Naive thymus-derived CD8-positive, alpha-beta T cell (primary cell): ENCODE results near the gene STX12. TPM values are rescaled to one million over a fixed set of nuclear protein-coding genes. Genes with fewer than 3 reads are reported as not detected.
"Not testable (repeated sequence)": the region's sequence is repeated elsewhere in the genome, so short reads cannot be mapped to it uniquely, and the experiment has no call there.

Experiments
- ATAC-seq, 2 donors: fragments of 150-1000 bp; cut with Tn5 transposase in 1 of 2; sonication (Bioruptor Pico), chemical (Tn5 transposase) in 1 of 2; 1 replicate in 1 of 2; 2 replicates in 1 of 2; pipeline ENCODE4 v1.10.0; 2021; ENCODE audit warnings: mild to moderate bottlenecking in 2 of 2, moderate library complexity in 2 of 2
- POLR2A ChIA-PET: fragments of 350-600 bp; sonication (Branson Sonifier 250); formaldehyde crosslinking; loops from one replicate; lab custom pipeline; 2021; ENCODE audit warnings: antibody characterized with exemption; lab: Charles Lee
- DNase-seq, 10 donors: peaks; one replicate each; pipeline versions ENCODE4 v3.0.0 to v3.0.0-alpha.2; 2020 to 2022
- H3K27ac Mint-ChIP-seq, 10 donors: one replicate each; pipeline ENCODE4 v1.8.0; 2020 to 2022; ENCODE audit warnings: mild to moderate bottlenecking in 10 of 10, mixed read lengths in 10 of 10, moderate library complexity in 4 of 10, inconsistent platforms in 1 of 10
- H3K27me3 Mint-ChIP-seq, 5 donors: one replicate each; pipeline ENCODE4 v1.8.0; 2021 to 2022; ENCODE audit warnings: mixed read lengths in 5 of 5
- H3K36me3 Mint-ChIP-seq, 3 donors: one replicate each; pipeline ENCODE4 v1.8.0; 2020 to 2022; ENCODE audit warnings: mixed read lengths in 3 of 3, mild to moderate bottlenecking in 2 of 3, inconsistent platforms in 1 of 3
- H3K4me1 Mint-ChIP-seq, 4 donors: one replicate each; pipeline ENCODE4 v1.8.0; 2021 to 2022; ENCODE audit warnings: mixed read lengths in 4 of 4
- H3K4me3 Mint-ChIP-seq, 10 donors: one replicate each; pipeline ENCODE4 v1.8.0; 2020 to 2022; ENCODE audit warnings: mild to moderate bottlenecking in 10 of 10, mixed read lengths in 10 of 10, moderate library complexity in 6 of 10, inconsistent platforms in 1 of 10
- H3K9me3 Mint-ChIP-seq, 9 donors: one replicate each; pipeline ENCODE4 v1.8.0; 2020 to 2022; ENCODE audit warnings: mixed read lengths in 9 of 9, mild to moderate bottlenecking in 3 of 9, inconsistent platforms in 1 of 9, moderate library complexity in 1 of 9
- polyA plus RNA-seq, 3 donors: library from polyadenylated mRNA; unstranded; fragments of 300-500 nt; fragmentation: Illumina TruSeq; gene quantifications; one replicate each; pipeline ENCODE4 v1.2.3, GENCODE V29; 2021
- total RNA-seq, 8 experiments: library from RNA in 2 of 8; stranded (reverse) in 2 of 8; gene quantifications; one replicate each; pipeline ENCODE4 v1.2.3 and lab custom pipeline; 2021 to 2026

STX12 gene
- total and polyA plus RNA-seq, 5 experiments from 2014 or later: 9.2 to 26.5 (median 12.3) TPM

GRCh38 chr1:27862671-27863537 is 89.9 kb downstream of the STX12 start:
- no peaks in the 10 kb centered on the region for H3K9me3 Mint-ChIP-seq
- H3K27me3 Mint-ChIP-seq: no peaks in the 10 kb centered on the region
- POLR2A ChIA-PET: interaction anchor here (0.8 to 2.0 kb wide), 4 partner anchors 10 to 27 kb away, joined by 3 to 7 read pairs (median 4); partner anchors contain the start of gene THEMIS2
- no peak for ATAC-seq
- peak overlapping the region in 9 of 10 donors; percentile 1 to 76 (median 36) for H3K27ac Mint-ChIP-seq
- peaks cover 27 to 66% (median 35%) of the 10 kb centered on the region in 4 donors for H3K4me1 Mint-ChIP-seq
- no peaks in the 10 kb centered on the region for H3K36me3 Mint-ChIP-seq
- DNase-seq: no peak
- H3K4me3 Mint-ChIP-seq: peak overlapping the region in 3 of 10 donors; percentile 3 to 20 (median 8)

GRCh38 chr1:27863538-27863915 is 90.5 kb downstream of the STX12 start:
- H3K27ac Mint-ChIP-seq: peak overlapping the region in 5 of 10 donors; percentile 29 to 76 (median 40)
- no peaks in the 10 kb centered on the region for H3K9me3 Mint-ChIP-seq
- POLR2A ChIA-PET: interaction anchor here (0.8 to 2.0 kb wide), 5 partner anchors 10 to 57 kb away, joined by 3 to 7 read pairs (median 4); partner anchors contain the start of gene THEMIS2
- DNase-seq (no peak), ATAC-seq (no peak)
- H3K4me3 Mint-ChIP-seq: no peak overlapping the region
- peaks cover 24 to 65% (median 35%) of the 10 kb centered on the region in 4 donors for H3K4me1 Mint-ChIP-seq
- no peaks in the 10 kb centered on the region for H3K27me3 Mint-ChIP-seq
- no peaks in the 10 kb centered on the region for H3K36me3 Mint-ChIP-seq

- H3K4me1 Mint-ChIP-seq: peaks cover 26 to 66% (median 38%) of the 10 kb centered on the region in 4 donors
- peak overlapping the region in 9 of 10 donors; percentile 36 to 93 (median 78) for H3K27ac Mint-ChIP-seq
- POLR2A ChIA-PET: interaction anchor here (0.7 to 2.0 kb wide), 5 partner anchors 9 to 71 kb away, joined by 3 to 7 read pairs (median 4); partner anchors contain the start of genes SMPDL3B and THEMIS2
- no peaks in the 10 kb centered on the region for H3K36me3 Mint-ChIP-seq
- H3K4me3 Mint-ChIP-seq: peak overlapping the region in 7 of 10 donors; percentile 45 to 80 (median 64)
- H3K27me3 Mint-ChIP-seq: no peaks in the 10 kb centered on the region
- ATAC-seq (peak in 1 of 2 donors; percentile 31), DNase-seq (no peak)
- H3K9me3 Mint-ChIP-seq: no peaks in the 10 kb centered on the region
These were observed 91.4 kb downstream of the STX12 start for GRCh38 chr1:27864264-27864895.

GRCh38 chr1:27865821-27866220 is 92.8 kb downstream of the STX12 start:
- POLR2A ChIA-PET: interaction anchor here (0.6 to 0.7 kb wide), 2 partner anchors 9 to 93 kb away, joined by 3 read pairs; no protein-coding TSS in a partner anchor
- H3K9me3 Mint-ChIP-seq: no peaks in the 10 kb centered on the region
- DNase-seq: no peak
- no peaks in the 10 kb centered on the region for H3K36me3 Mint-ChIP-seq
- peak overlapping the region in 1 of 10 donors; percentile 9 for H3K4me3 Mint-ChIP-seq
- H3K27ac Mint-ChIP-seq: peak overlapping the region in 5 of 10 donors; percentile 12 to 97 (median 48)
- H3K27me3 Mint-ChIP-seq: no peaks in the 10 kb centered on the region
- no peak for ATAC-seq
- H3K4me1 Mint-ChIP-seq: peaks cover 28 to 70% (median 44%) of the 10 kb centered on the region in 4 donors

GRCh38 chr1:27868556-27868931 is 95.5 kb downstream of the STX12 start:
- Mint-ChIP-seq H3K9me3 (no peaks in the 10 kb centered on the region), H3K27ac (peak overlapping the region; percentile 95 to 99 (median 97)), H3K4me1 (peaks cover 21 to 66% (median 47%) of the 10 kb centered on the region in 4 donors), H3K4me3 (peak overlapping the region; percentile 69 to 87 (median 82)), H3K27me3 (no peaks in the 10 kb centered on the region), H3K36me3 (no peaks in the 10 kb centered on the region)
- ATAC-seq (no peak), DNase-seq (no peak)
- POLR2A ChIA-PET: interaction anchor here (1.0 to 3.2 kb wide), 4 partner anchors 17 to 90 kb away, joined by 3 to 17 read pairs (median 4); partner anchors contain the start of gene XKR8

- DNase-seq: peak in 9 of 10 donors; percentile 41 to 86 (median 67)
- Mint-ChIP-seq H3K27me3 (no peaks in the 10 kb centered on the region), H3K4me3 (peak overlapping the region; percentile 69 to 87 (median 82)), H3K9me3 (no peaks in the 10 kb centered on the region), H3K36me3 (no peaks in the 10 kb centered on the region), H3K4me1 (peaks cover 22 to 65% (median 46%) of the 10 kb centered on the region in 4 donors), H3K27ac (peak overlapping the region; percentile 95 to 99 (median 97))
- peak; percentile 71 to 82 for ATAC-seq
- POLR2A ChIA-PET: interaction anchor here (0.5 to 3.2 kb wide), 7 partner anchors 10 to 367 kb away, joined by 3 to 17 read pairs (median 5); partner anchors contain the start of genes ATP5IF1 and XKR8
These were observed 96.1 kb downstream of the STX12 start for GRCh38 chr1:27868932-27869718.

- H3K27ac Mint-ChIP-seq: peak overlapping the region; percentile 95 to 99 (median 97)
These were observed 96.7 kb downstream of the STX12 start for GRCh38 chr1:27869719-27870085.

GRCh38 chr1:27871076-27871475 is 98.1 kb downstream of the STX12 start:
- Mint-ChIP-seq H3K4me1 (peaks cover 23 to 67% (median 47%) of the 10 kb centered on the region in 4 donors), H3K27ac (peak overlapping the region in 4 of 10 donors; percentile 48 to 93 (median 57)), H3K4me3 (peak overlapping the region; percentile 4 to 88 (median 68))
- not testable (repeated sequence) for H3K9me3 Mint-ChIP-seq, DNase-seq, H3K27me3 Mint-ChIP-seq, ATAC-seq, H3K36me3 Mint-ChIP-seq
- POLR2A ChIA-PET: interaction anchor here (1.2 to 3.2 kb wide), 2 partner anchors 11 to 88 kb away, joined by 3 to 17 read pairs; partner anchors contain the start of gene XKR8

More at GRCh38 chr1:27869719-27870085, 96.7 kb downstream of the STX12 start:
- no peaks in the 10 kb centered on the region for H3K27me3 Mint-ChIP-seq
- no peak for ATAC-seq
- POLR2A ChIA-PET: interaction anchor here (0.5 to 3.2 kb wide), 8 partner anchors 9 to 366 kb away, joined by 3 to 17 read pairs (median 4); partner anchors contain the start of genes ATP5IF1 and XKR8
- no peak for DNase-seq
- peak overlapping the region; percentile 69 to 87 (median 82) for H3K4me3 Mint-ChIP-seq
- H3K9me3 Mint-ChIP-seq: no peaks in the 10 kb centered on the region
- H3K4me1 Mint-ChIP-seq: peaks cover 21 to 64% (median 43%) of the 10 kb centered on the region in 4 donors
- H3K36me3 Mint-ChIP-seq: no peaks in the 10 kb centered on the region

- peak; percentile 75 to 79 for ATAC-seq
- H3K4me1 Mint-ChIP-seq: peaks cover 23 to 70% (median 49%) of the 10 kb centered on the region in 4 donors
- no peaks in the 10 kb centered on the region for H3K9me3 Mint-ChIP-seq
- peak within 1 kb of the TSS; percentile 88 to 100 (median 98) for H3K4me3 Mint-ChIP-seq
- POLR2A ChIA-PET: interaction anchor here (0.9 to 1.6 kb wide), 6 partner anchors 8 to 87 kb away, joined by 3 to 11 read pairs (median 5); partner anchors contain the start of genes PPP1R8 and XKR8
- peaks cover 0 to 11% (median 3%) of the 10 kb centered on the region in 3 donors for H3K36me3 Mint-ChIP-seq
- H3K27ac Mint-ChIP-seq: peak within 1 kb of the TSS; percentile 63 to 98 (median 94)
- DNase-seq: peak; percentile 57 to 87 (median 73)
- H3K27me3 Mint-ChIP-seq: no peaks in the 10 kb centered on the region
These were observed 99.2 kb downstream of the STX12 start, which contains the start of gene THEMIS2 for GRCh38 chr1:27872059-27872801. Gene THEMIS2 (plus strand): TSS chr1:27872544. CDS start chr1:27872572, 28 bp downstream.

GRCh38 chr1:27872802-27873551 is 100.0 kb downstream of the STX12 start:
- Mint-ChIP-seq H3K36me3 (peaks cover 0 to 18% (median 3%) of the 10 kb centered on the region in 3 donors), H3K27ac (peak overlapping the region; percentile 63 to 98 (median 94)), H3K27me3 (no peaks in the 10 kb centered on the region), H3K4me1 (peaks cover 24 to 74% (median 52%) of the 10 kb centered on the region in 4 donors), H3K9me3 (no peaks in the 10 kb centered on the region), H3K4me3 (peak overlapping the region; percentile 88 to 100 (median 98))
- peak; percentile 29 to 35 for ATAC-seq
- POLR2A ChIA-PET: interaction anchor here (0.9 to 1.6 kb wide), 6 partner anchors 9 to 87 kb away, joined by 3 to 11 read pairs (median 5); partner anchors contain the start of genes PPP1R8 and XKR8
- peak in 3 of 10 donors; percentile 33 to 40 (median 39) for DNase-seq
